HepG2 (cell line): ENCODE data around the gene ACAP3. TPM values are rescaled to one million over a fixed set of nuclear protein-coding genes. Genes with fewer than 3 reads are reported as not detected.

Experiments used
- ARHGAP35 ChIP-seq: sonication (generic); formaldehyde crosslinking; IDR thresholded peaks from 2 replicates; pipeline ENCODE4 v1.9.0; 2022; ENCODE audit warnings: mild to moderate bottlenecking, inconsistent platforms, moderate library complexity, missing genetic modification reagents, borderline replicate concordance
- CENPBD1 ChIP-seq: sonication (generic); formaldehyde crosslinking; IDR thresholded peaks from 2 replicates; pipeline ENCODE4 v1.8.0; 2022; ENCODE audit warnings: missing genetic modification reagents, low read depth, mild to moderate bottlenecking, borderline replicate concordance
- JUNB ChIP-seq: sonication (generic); formaldehyde crosslinking; IDR thresholded peaks from 2 replicates; pipeline ENCODE4 v1.8.0; 2022; ENCODE audit warnings: missing genetic modification reagents, mild to moderate bottlenecking, borderline replicate concordance
- NFAT5 ChIP-seq: sonication (generic); formaldehyde crosslinking; IDR thresholded peaks from 2 replicates; pipeline ENCODE4 v1.4.0; 2020; ENCODE audit warnings: missing genetic modification reagents
- NFYC ChIP-seq: IDR thresholded peaks from 2 replicates; pipeline ENCODE4 v1.6.1; 2016; ENCODE audit warnings: missing genetic modification reagents, missing compliant biosample characterization
- PBX2 ChIP-seq: IDR thresholded peaks from 2 replicates; pipeline ENCODE4 v1.6.1; 2016; ENCODE audit warnings: control low read depth
- WIZ ChIP-seq: sonication (generic); formaldehyde crosslinking; IDR thresholded peaks from 2 replicates; pipeline ENCODE4 v1.5.1; 2020; ENCODE audit warnings: mild to moderate bottlenecking, missing genetic modification reagents
- ZFY ChIP-seq: sonication (generic); formaldehyde crosslinking; IDR thresholded peaks from 2 replicates; pipeline ENCODE4 v1.4.0; 2020; ENCODE audit warnings: missing genetic modification reagents
- ZNF10 ChIP-seq: sonication (generic); formaldehyde crosslinking; IDR thresholded peaks from 2 replicates; pipeline ENCODE4 v1.4.0; 2020; ENCODE audit warnings: mild to moderate bottlenecking, low read depth, missing genetic modification reagents, borderline replicate concordance
- ZNF318 ChIP-seq: sonication (generic); formaldehyde crosslinking; IDR thresholded peaks from 2 replicates; pipeline ENCODE4 v1.4.0; 2020; ENCODE audit warnings: mild to moderate bottlenecking, missing genetic modification reagents
- ZNF432 ChIP-seq: sonication (generic); formaldehyde crosslinking; IDR thresholded peaks from 2 replicates; pipeline ENCODE4 v1.5.0; 2020; ENCODE audit warnings: missing genetic modification reagents, mild to moderate bottlenecking, borderline replicate concordance
- ZNF674 ChIP-seq: sonication (generic); formaldehyde crosslinking; IDR thresholded peaks from 2 replicates; pipeline ENCODE4 v1.5.0; 2020; ENCODE audit warnings: low read depth, mild to moderate bottlenecking, missing genetic modification reagents
- ZNF740 ChIP-seq: sonication (generic); formaldehyde crosslinking; IDR thresholded peaks from 2 replicates; pipeline ENCODE4 v1.4.0; 2020; ENCODE audit warnings: missing genetic modification reagents
- polyA plus RNA-seq, 8 experiments: library from polyadenylated mRNA; depleted of rRNA in 3 of 8; stranded (reverse) in 7 of 8; unstranded in 1 of 8; fragments of >200 nt; fragmentation: Illumina TruSeq in 4 of 8; extraction: Trizol in 4 of 8; gene quantifications; 2 replicates each; pipeline versions ENCODE4 v1.2.1 to v1.2.3, GENCODE V29; 2011 to 2016; ENCODE audit warnings: low read depth in 4 of 8, missing spikeins in 1 of 8, mixed read lengths in 1 of 8; ENCODE audit not compliant: insufficient read depth in 1 of 8
- total RNA-seq, 5 experiments: library from RNA; depleted of rRNA; stranded (reverse); fragments of >200 nt; fragmentation: Illumina TruSeq; extraction: Trizol; gene quantifications; 2 replicates each; pipeline ENCODE4 v1.2.3, GENCODE V29; 2016; ENCODE audit warnings: low read depth in 1 of 5

Gene ACAP3
- total and polyA plus RNA-seq, 2 of the 13 experiments (the other 11 are each of a cell fraction or from before 2014, with no cell fraction given): 29.4 to 50.8 TPM

- TF ChIP-seq ZNF674 (no peak), ARHGAP35 (CRISPR knock-in tag) (no peak), ZNF10 (CRISPR knock-in tag) (no peak), JUNB (CRISPR knock-in tag) (no peak), NFYC (CRISPR knock-in tag) (no peak), CENPBD1 (CRISPR knock-in tag) (no peak), ZNF740 (CRISPR knock-in tag) (no peak), PBX2 (no peak), ZNF432 (CRISPR knock-in tag) (no peak; the same call in 1 of the 2 replicates), ZFY (peak; percentile 76), WIZ (CRISPR knock-in tag) (no peak), ZNF318 (CRISPR knock-in tag) (peak; percentile 14; the same call in 1 of the 2 replicates), NFAT5 (CRISPR knock-in tag) (no peak)
Measured at GRCh38 chr1:1306661-1307260, 969 bp downstream of the ACAP3 start (continued).
